GM19035 (cell line): ENCODE results near the gene RBM28.

Experiments used
- ATAC-seq: cut with Tn5 transposase; IDR thresholded peaks from one replicate; pipeline ENCODE4 v1.9.1; 2021; ENCODE audit not compliant: unreplicated experiment

Gene RBM28

GRCh38 chr7:128373606-128374005 is 29.9 kb upstream of the RBM28 start:
- ATAC-seq, result no peak

GRCh38 chr7:128370491-128370890 is 26.8 kb upstream of the RBM28 start:
- ATAC-seq, result no peak

GRCh38 chr7:128366986-128367385 is 23.3 kb upstream of the RBM28 start:
- ATAC-seq, result no peak

- ATAC-seq, result no peak
Measured at GRCh38 chr7:128366300-128366699, 22.6 kb upstream of the RBM28 start.

- no peak for ATAC-seq
Measured at GRCh38 chr7:128365432-128365831, 21.7 kb upstream of the RBM28 start.

GRCh38 chr7:128364166-128364870 is 20.6 kb upstream of the RBM28 start:
- no peak for ATAC-seq

- ATAC-seq, result no peak
Measured at GRCh38 chr7:128363261-128363721, 19.6 kb upstream of the RBM28 start.

GRCh38 chr7:128362670-128363069 is 19.0 kb upstream of the RBM28 start:
- no peak for ATAC-seq

GRCh38 chr7:128361411-128362379 is 18.0 kb upstream of the RBM28 start, which contains the start of gene PRRT4:
Gene PRRT4, minus strand, starts transcription at chr7:128361690.
- no peak for ATAC-seq

- no peak for ATAC-seq
Measured at GRCh38 chr7:128360359-128360678, 16.6 kb upstream of the RBM28 start.

- no peak for ATAC-seq
Measured at GRCh38 chr7:128359939-128360338, 16.2 kb upstream of the RBM28 start.

GRCh38 chr7:128359336-128359735 is 15.6 kb upstream of the RBM28 start:
- no peak for ATAC-seq

- no peak for ATAC-seq
Measured at GRCh38 chr7:128358233-128358632, 14.5 kb upstream of the RBM28 start.

GRCh38 chr7:128357217-128357613 is 13.5 kb upstream of the RBM28 start:
- ATAC-seq, result no peak

GRCh38 chr7:128356546-128357216 is 13.0 kb upstream of the RBM28 start:
- ATAC-seq, result no peak

- ATAC-seq, result no peak
Measured at GRCh38 chr7:128353610-128354009, 9.9 kb upstream of the RBM28 start.

- ATAC-seq, result no peak
Measured at GRCh38 chr7:128353189-128353588, 9.5 kb upstream of the RBM28 start.

- ATAC-seq, result no peak
Measured at GRCh38 chr7:128352636-128353035, 8.9 kb upstream of the RBM28 start.

- no peak for ATAC-seq
Measured at GRCh38 chr7:128352153-128352537, 8.4 kb upstream of the RBM28 start.

- no peak for ATAC-seq
Measured at GRCh38 chr7:128351296-128352152, 7.8 kb upstream of the RBM28 start.
